OCI-LY3 (cell line): ENCODE results near the gene TF.

Experiments used
- CTCF ChIP-seq: fragments of 200-600, 300-600 bp; sonication (generic); IDR thresholded peaks from 2 replicates; pipeline ENCODE4 v1.5.1; 2014; ENCODE audit warnings: antibody characterized with exemption, low read length, low read depth
- EZH2phosphoT487 ChIP-seq: fragments of 200-600 bp; shearing (Covaris generic); IDR thresholded peaks from 2 replicates; pipeline ENCODE4 v1.6.1; 2018; ENCODE audit warnings: antibody characterized with exemption, mixed run types, low read depth

- no peak for TF ChIP-seq CTCF
- no peak for TF ChIP-seq EZH2phosphoT487
These were observed 34.2 kb upstream of the TF start for GRCh38 chr3:133712017-133712416.
